Measurements from ENCODE around the gene SEC14L2.

Gene SEC14L2

DNA sequence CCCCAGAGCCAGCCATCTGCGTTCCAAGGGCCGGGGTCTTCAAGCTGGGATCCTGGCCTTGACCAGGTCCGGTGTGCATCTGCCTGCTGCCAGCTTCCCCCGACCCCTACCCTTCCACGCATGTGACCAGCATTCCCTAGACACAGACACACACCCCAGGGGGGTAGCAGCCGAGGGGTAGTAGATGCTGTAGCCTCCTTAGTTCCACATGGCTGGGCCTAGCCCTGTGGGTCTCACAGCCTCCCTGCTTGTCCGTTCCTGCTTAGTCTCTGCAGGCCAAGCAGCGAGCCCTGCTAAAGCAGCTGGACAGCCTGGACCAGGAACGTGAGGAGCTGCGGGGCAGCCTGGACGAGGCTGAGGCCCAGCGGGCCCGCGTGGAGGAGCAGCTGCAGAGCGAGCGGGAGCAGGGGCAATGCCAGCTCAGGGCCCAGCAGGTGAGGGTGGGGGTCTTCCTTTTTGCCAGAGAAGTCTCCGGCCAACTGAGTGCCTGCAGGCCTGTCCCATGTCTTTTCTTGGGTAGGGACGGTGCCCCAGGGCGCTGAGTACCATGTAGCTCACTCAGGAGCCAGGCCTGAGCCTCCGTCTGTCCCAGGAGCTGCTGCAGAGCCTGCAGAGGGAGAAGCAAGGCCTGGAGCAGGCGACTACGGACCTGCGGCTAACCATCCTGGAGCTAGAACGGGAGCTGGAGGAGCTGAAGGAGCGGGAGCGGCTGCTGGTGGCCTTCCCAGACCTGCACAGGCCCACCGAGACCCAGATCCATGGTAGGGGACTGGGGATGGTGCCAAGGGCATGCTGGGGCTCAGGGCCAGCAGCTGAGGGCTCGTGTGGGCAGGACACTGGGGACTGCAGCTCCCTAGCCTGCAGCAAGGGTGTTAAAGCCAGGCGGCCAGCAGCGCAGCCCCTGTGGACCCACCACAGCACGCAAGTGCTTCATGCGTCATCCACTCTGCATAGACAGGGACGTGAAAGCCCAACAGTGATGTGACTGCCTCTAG is 23.2 kb upstream of the SEC14L2 start:
- DNase-seq (ENCODE audit: low spot score) = no peak
- in situ Hi-C loops (cut with MboI; ENCODE audit: low sequenced_read_pairs, unreplicated experiment) = no loop called here

DNA sequence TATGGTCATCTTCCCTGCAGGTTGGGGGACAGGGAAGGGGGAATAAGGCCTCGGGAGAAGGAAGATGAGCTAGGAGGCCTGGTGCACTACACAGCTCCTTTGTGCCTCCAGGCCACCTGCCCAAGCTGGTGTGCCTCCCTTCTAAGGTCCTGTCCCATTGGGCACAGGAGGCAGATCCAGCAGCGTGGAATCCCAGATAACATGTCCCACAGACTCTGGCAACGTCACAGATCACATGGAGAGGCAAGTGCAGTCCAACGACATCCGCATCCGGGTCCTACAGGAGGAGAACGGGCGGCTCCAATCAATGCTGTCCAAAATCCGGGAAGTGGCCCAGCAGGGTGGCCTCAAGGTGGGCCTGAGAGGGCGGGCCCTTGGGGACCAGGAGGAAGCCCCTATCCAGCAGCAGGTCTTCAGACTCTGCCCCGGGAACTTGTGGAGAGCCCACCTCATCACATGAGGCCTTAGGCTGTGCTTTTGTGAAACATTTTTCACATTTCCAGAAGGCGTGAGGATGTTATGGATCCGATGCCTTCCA is 21.4 kb upstream of the SEC14L2 start:
- in situ Hi-C loops (cut with MboI; ENCODE audit: low sequenced_read_pairs, unreplicated experiment) = no loop called here
- no peak for DNase-seq (ENCODE audit: low spot score)
- TF ChIP-seq, protein P1, sequence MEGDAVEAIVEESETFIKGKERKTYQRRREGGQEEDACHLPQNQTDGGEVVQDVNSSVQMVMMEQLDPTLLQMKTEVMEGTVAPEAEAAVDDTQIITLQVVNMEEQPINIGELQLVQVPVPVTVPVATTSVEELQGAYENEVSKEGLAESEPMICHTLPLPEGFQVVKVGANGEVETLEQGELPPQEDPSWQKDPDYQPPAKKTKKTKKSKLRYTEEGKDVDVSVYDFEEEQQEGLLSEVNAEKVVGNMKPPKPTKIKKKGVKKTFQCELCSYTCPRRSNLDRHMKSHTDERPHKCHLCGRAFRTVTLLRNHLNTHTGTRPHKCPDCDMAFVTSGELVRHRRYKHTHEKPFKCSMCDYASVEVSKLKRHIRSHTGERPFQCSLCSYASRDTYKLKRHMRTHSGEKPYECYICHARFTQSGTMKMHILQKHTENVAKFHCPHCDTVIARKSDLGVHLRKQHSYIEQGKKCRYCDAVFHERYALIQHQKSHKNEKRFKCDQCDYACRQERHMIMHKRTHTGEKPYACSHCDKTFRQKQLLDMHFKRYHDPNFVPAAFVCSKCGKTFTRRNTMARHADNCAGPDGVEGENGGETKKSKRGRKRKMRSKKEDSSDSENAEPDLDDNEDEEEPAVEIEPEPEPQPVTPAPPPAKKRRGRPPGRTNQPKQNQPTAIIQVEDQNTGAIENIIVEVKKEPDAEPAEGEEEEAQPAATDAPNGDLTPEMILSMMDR (IDR thresholded peaks at IDR 0.05; ENCODE audit: borderline replicate concordance, control extremely low read depth, extremely low read depth, insufficient read depth, missing control alignments) = no peak

More for the DNA sequence above, 23.2 kb upstream of the SEC14L2 start:
- TF ChIP-seq, protein P1 (IDR thresholded peaks at IDR 0.05; ENCODE audit: borderline replicate concordance, control extremely low read depth, extremely low read depth, insufficient read depth, missing control alignments) = no peak

DNA sequence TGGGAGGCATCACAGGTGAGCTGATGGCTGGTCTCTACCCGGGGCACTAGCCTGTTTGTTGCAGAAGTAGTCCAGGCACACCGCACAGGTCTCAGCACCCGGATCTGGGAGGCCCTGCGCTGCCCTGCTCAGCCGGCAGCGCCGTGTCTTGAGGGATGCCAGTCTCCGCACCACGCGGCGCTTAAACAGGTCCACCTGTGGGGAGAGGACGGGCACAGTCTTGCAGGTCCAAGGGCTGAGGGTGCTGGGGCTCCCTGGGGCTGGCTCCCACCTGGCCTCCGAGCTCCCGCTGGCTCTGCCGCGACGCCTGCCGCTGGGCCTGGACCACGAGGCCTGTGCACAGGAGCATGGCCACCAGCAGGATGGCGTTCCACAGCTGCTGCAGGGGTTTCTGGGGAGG is 16.8 kb upstream of the SEC14L2 start:
- DNase-seq (ENCODE audit: low spot score) = no peak
- in situ Hi-C loops (cut with MboI; ENCODE audit: low sequenced_read_pairs, unreplicated experiment) = loop anchor here (10.0 kb wide), 1 partner anchor 275 kb away; no protein-coding TSS in a partner anchor
- TF ChIP-seq, protein P1 (IDR thresholded peaks at IDR 0.05; ENCODE audit: borderline replicate concordance, control extremely low read depth, extremely low read depth, insufficient read depth, missing control alignments) = no peak

DNA sequence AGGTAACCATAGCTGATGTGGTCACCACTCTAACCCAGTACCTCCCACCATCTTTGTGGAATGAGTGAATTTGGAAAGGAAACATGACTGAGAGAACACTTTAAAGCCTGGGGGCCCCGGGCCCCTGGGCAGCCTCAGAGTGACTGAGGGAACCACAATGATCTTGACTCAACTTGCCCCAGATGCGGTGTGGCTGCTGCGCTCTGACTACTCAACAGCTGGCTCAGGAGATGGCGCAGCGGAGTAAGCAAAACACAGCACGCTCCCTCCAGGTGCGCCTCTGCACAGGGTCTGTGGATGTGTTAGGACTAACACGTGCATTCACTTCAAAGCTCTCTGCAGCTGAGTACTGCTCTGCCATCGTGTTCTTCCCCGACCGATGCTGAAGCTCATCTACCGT is 15.6 kb upstream of the SEC14L2 start:
- in situ Hi-C loops (cut with MboI; ENCODE audit: low sequenced_read_pairs, unreplicated experiment) = loop anchor here (10.0 kb wide), 1 partner anchor 276 kb away; no protein-coding TSS in a partner anchor
- TF ChIP-seq, protein P1 (IDR thresholded peaks at IDR 0.05; ENCODE audit: borderline replicate concordance, control extremely low read depth, extremely low read depth, insufficient read depth, missing control alignments) = no peak
- DNase-seq (ENCODE audit: low spot score) = no peak

DNA sequence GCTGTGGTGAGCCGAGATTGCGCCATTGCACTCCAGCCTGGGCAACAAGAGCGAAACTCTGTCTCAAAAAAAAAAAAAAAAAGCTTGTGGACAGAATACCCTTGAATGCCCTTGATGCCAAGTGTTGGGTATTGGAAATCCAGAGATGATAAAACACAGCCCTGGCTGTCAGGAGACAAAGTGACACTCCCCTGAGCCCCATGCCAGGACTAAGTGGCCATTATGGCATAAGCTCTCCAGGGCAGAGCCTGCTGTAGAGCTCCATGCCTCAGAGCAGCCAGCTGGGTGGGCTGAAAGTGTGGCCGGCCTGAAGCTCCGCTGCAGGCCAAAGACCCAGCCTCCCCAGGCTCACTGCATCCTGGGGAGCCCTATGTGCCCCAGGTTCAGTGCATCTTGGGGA is 14.5 kb upstream of the SEC14L2 start:
- TF ChIP-seq, protein P1 (IDR thresholded peaks at IDR 0.05; ENCODE audit: borderline replicate concordance, control extremely low read depth, extremely low read depth, insufficient read depth, missing control alignments) = no peak
- DNase-seq (ENCODE audit: low spot score) = no peak
- in situ Hi-C loops (cut with MboI; ENCODE audit: low sequenced_read_pairs, unreplicated experiment) = loop anchor here (10.0 kb wide), 1 partner anchor 278 kb away; no protein-coding TSS in a partner anchor

DNA sequence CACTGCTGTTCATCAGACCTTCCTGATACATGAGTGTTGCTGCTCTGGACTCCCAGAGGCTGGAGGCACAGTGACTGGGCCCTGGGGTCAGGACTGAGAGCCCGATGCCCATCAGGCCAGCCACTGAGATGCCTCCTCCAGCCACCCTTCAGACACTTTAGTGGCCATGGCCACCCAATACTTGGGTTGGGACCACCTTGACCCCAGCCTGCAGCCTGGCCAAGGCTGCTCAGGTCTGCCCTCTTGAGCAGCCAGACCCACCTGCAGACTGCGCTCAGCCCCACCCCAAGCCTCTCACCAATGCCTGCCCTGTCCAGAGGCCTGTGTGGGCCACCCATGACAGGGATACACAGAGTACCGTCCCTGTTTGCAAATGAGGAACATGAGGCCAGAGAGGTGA is 13.8 kb upstream of the SEC14L2 start:
- in situ Hi-C loops (cut with MboI; ENCODE audit: low sequenced_read_pairs, unreplicated experiment) = loop anchor here (10.0 kb wide), 1 partner anchor 278 kb away; no protein-coding TSS in a partner anchor
- no peak for DNase-seq (ENCODE audit: low spot score)
- TF ChIP-seq, protein P1 (IDR thresholded peaks at IDR 0.05; ENCODE audit: borderline replicate concordance, control extremely low read depth, extremely low read depth, insufficient read depth, missing control alignments) = no peak

All from GM13976 (cell line).